C4-2B (cell line): ENCODE results near the gene AP2A2.

Source experiments
- H3K27ac ChIP-seq: fragments of 450-650 bp; 2 replicates; pipeline ENCODE4 v1.5.1; 2017
- CTCF ChIP-seq: fragments of 450-650 bp; conservative IDR thresholded peaks from 2 replicates; pipeline ENCODE4 v1.5.1; 2017; ENCODE audit warnings: mild to moderate bottlenecking
- ZFX ChIP-seq: fragments of 450-650 bp; IDR thresholded peaks from 2 replicates; pipeline ENCODE4 v1.6.1; 2017

The AP2A2 gene

GRCh38 chr11:1018091-1018490, 92.4 kb downstream of the AP2A2 start:
- H3K27ac ChIP-seq: no peak overlapping the region
- TF ChIP-seq CTCF: no peak
- TF ChIP-seq ZFX: no peak

- H3K27ac ChIP-seq: no peak overlapping the region
- TF ChIP-seq CTCF (no peak), ZFX (no peak)
These were observed 93.7 kb downstream of the AP2A2 start for GRCh38 chr11:1019321-1019910.

- H3K27ac ChIP-seq: no peak overlapping the region
- TF ChIP-seq CTCF (no peak), ZFX (no peak)
These were observed 94.7 kb downstream of the AP2A2 start for GRCh38 chr11:1020211-1020905.

GRCh38 chr11:1022411-1022810, 96.7 kb downstream of the AP2A2 start:
- H3K27ac ChIP-seq: no peak overlapping the region
- TF ChIP-seq CTCF (no peak), ZFX (no peak)

- TF ChIP-seq ZFX: no peak
- TF ChIP-seq CTCF: no peak
- no peak overlapping the region for H3K27ac ChIP-seq
These were observed 97.5 kb downstream of the AP2A2 start for GRCh38 chr11:1022908-1023810.

GRCh38 chr11:1023811-1024596, 98.3 kb downstream of the AP2A2 start:
- TF ChIP-seq CTCF (no peak), ZFX (no peak)
- no peak overlapping the region for H3K27ac ChIP-seq
